Gastrocnemius medialis (tissue), 4 donors: ENCODE measurements around the gene RIMBP2.

ENCODE experiments used
- CTCF ChIP-seq, 5 experiments: fragments of 450-650 bp in 3 of 5; fragments of 200-600 bp in 2 of 5; sonication (generic) in 2 of 5; IDR thresholded peaks in 4 of 5; conservative IDR thresholded peaks in 1 of 5; 1 replicate in 4 of 5; 2 replicates in 1 of 5; pipeline ENCODE4 v1.5.1; 2016 to 2019; ENCODE audit warnings: antibody characterized with exemption in 5 of 5, mild to moderate bottlenecking in 3 of 5, moderate library complexity in 3 of 5
- POLR2A ChIP-seq, 2 donors: fragments of 450-650 bp; IDR thresholded peaks; one replicate each; pipeline ENCODE4 v1.6.1; 2017; ENCODE audit warnings: antibody characterized with exemption in 2 of 2, mild to moderate bottlenecking in 2 of 2, moderate library complexity in 2 of 2

DNA sequence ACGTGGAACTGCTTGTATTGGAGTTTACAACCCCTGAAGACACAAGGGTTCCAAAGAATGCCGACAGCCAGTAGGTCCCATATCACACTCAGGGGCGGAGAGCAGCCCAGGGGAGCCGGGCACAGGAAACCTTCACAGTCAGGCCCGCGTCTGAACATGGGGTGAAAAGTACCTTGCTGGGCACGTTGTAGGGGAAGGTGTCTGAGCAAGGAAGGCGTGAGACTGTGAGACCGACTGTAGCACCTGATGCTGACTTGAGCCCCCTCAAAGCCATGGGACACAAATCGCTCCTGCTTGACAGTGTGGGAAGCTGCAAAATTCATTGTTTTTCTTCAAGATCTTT is 14.7 kb downstream of the RIMBP2 start:
- TF ChIP-seq CTCF (IDR thresholded peaks at IDR 0.05 in 4 of 5, conservative IDR thresholded peaks at IDR 0.05 in 1 of 5) (no peak), POLR2A (IDR thresholded peaks at IDR 0.05) (no peak)
